GM18505 (cell line): ENCODE data around the gene MMD2.

Experiments used
- ATAC-seq: cut with Tn5 transposase; IDR thresholded peaks from one replicate; pipeline ENCODE4 v1.9.1; 2021; ENCODE audit not compliant: unreplicated experiment
- POLR2A ChIP-seq: IDR thresholded peaks from 4 replicates; pipeline ENCODE4 v1.6.1; 2011; ENCODE audit warnings: borderline replicate concordance; ENCODE audit not compliant: insufficient read depth, insufficient read length; ENCODE audit errors: extremely low read depth

MMD2 gene

GRCh38 chr7:4944939-4945338 is 14.0 kb downstream of the MMD2 start:
- ATAC-seq: no peak
- TF ChIP-seq POLR2A: no peak

GRCh38 chr7:4943297-4943696 is 15.7 kb downstream of the MMD2 start:
- no peak for TF ChIP-seq POLR2A
- no peak for ATAC-seq

GRCh38 chr7:4939971-4940728 is 18.8 kb downstream of the MMD2 start:
- TF ChIP-seq POLR2A: no peak
- ATAC-seq: no peak

- no peak for TF ChIP-seq POLR2A
- ATAC-seq: no peak
Measured at GRCh38 chr7:4937411-4937810, 21.6 kb downstream of the MMD2 start.

- ATAC-seq: no peak
- no peak for TF ChIP-seq POLR2A
Measured at GRCh38 chr7:4934419-4935025, 24.5 kb downstream of the MMD2 start.

GRCh38 chr7:4931943-4932342 is 27.0 kb downstream of the MMD2 start:
- no peak for TF ChIP-seq POLR2A
- ATAC-seq: no peak

GRCh38 chr7:4929005-4929404 is 30.0 kb downstream of the MMD2 start:
- ATAC-seq: no peak
- TF ChIP-seq POLR2A: no peak

GRCh38 chr7:4928445-4928844 is 30.5 kb downstream of the MMD2 start:
- TF ChIP-seq POLR2A: no peak
- ATAC-seq: no peak

GRCh38 chr7:4919969-4920766 is 38.8 kb downstream of the MMD2 start:
- TF ChIP-seq POLR2A: no peak
- no peak for ATAC-seq

GRCh38 chr7:4916113-4916512 is 42.9 kb downstream of the MMD2 start:
- no peak for ATAC-seq
- TF ChIP-seq POLR2A: no peak

- ATAC-seq: no peak
- TF ChIP-seq POLR2A: no peak
Measured at GRCh38 chr7:4911111-4911828, 47.7 kb downstream of the MMD2 start.

- no peak for ATAC-seq
- no peak for TF ChIP-seq POLR2A
Measured at GRCh38 chr7:4906682-4907081, 52.3 kb downstream of the MMD2 start.

- no peak for ATAC-seq
- TF ChIP-seq POLR2A: no peak
Measured at GRCh38 chr7:4905171-4905570, 53.8 kb downstream of the MMD2 start.
